HepG2 (cell line): Measurements from ENCODE around the gene CCDC6. TPM values are rescaled to one million over a fixed set of nuclear protein-coding genes. Genes with fewer than 3 reads are reported as not detected.

Experiments
- ATAC-seq: fragments of 200-7000 bp; cut with Tn5 transposase; 3 replicates; pipeline ENCODE4 v1.9.1; 2020; ENCODE audit warnings: mild to moderate bottlenecking, moderate library complexity
- BruUV-seq: library from RNA; stranded (reverse); fragments of 400-500 nt; replicated peaks from 2 replicates; lab custom pipeline; 2021; lab: Mats Ljungman, UMichigan
- CTCF ChIA-PET: fragments of 300-600 bp; formaldehyde crosslinking; extraction: SDS; loops from one replicate; lab custom pipeline; 2021; ENCODE audit warnings: low total read pairs, inconsistent platforms, low intra/inter-chr PET ratio; lab: Yijun Ruan, JAX
- POLR2A ChIA-PET: fragments of 350-600 bp; sonication (Branson Sonifier 250); formaldehyde crosslinking; loops from one replicate; lab custom pipeline; 2020; ENCODE audit warnings: antibody characterized with exemption, inconsistent platforms; lab: Yijun Ruan, JAX
- DNase-seq: peaks from one replicate; pipeline ENCODE4 v3.0.0-alpha.2; 2015; ENCODE audit warnings: low spot score
- FAIRE-seq: peaks from 3 replicates; lab custom pipeline; 2011; peaks lifted over from hg19 to GRCh38; lab: Jason Lieb, UNC
- H2AFZ ChIP-seq: one replicate; pipeline ENCODE4 v1.6.1; 2011; ENCODE audit warnings: low read length, inconsistent platforms
- H3K27ac ChIP-seq: fragments of 300-600 bp; 3 replicates; pipeline ENCODE4 v1.8.0; 2011; ENCODE audit warnings: mixed run types, mild to moderate bottlenecking, mixed read lengths, low read length, inconsistent platforms; ENCODE audit not compliant: insufficient read depth; ENCODE audit errors: extremely low read length
- H3K27me3 ChIP-seq, 2 experiments: fragments of 200-600 bp in 1 of 2; 2 replicates in 1 of 2; 3 replicates in 1 of 2; pipeline versions ENCODE4 v1.6.0 to v1.8.0; 2011; ENCODE audit warnings: low read length in 2 of 2, mild to moderate bottlenecking in 2 of 2, moderate library complexity in 2 of 2, inconsistent platforms in 1 of 2; ENCODE audit not compliant: insufficient read depth in 2 of 2, control insufficient read depth in 1 of 2
- H3K36me3 ChIP-seq, 2 experiments: fragments of 200-600 bp in 1 of 2; replicated peaks in 1 of 2; 2 replicates in 1 of 2; 3 replicates in 1 of 2; pipeline versions ENCODE4 v1.5.1 to v1.8.0; 2011; ENCODE audit warnings: low read length in 2 of 2, inconsistent platforms in 1 of 2; ENCODE audit not compliant: insufficient read depth in 2 of 2, control insufficient read depth in 1 of 2
- H3K4me1 ChIP-seq: 2 replicates; pipeline ENCODE4 v1.5.1; 2012; ENCODE audit warnings: low read length, inconsistent platforms; ENCODE audit not compliant: insufficient read depth
- H3K4me2 ChIP-seq: 2 replicates; pipeline ENCODE4 v1.6.0; 2011; ENCODE audit warnings: low read depth, low read length, inconsistent platforms
- H3K4me3 ChIP-seq, 3 experiments: fragments of 200-600 bp in 1 of 3; sonication (generic), shearing (Covaris generic) in 1 of 3; replicated peaks in 1 of 3; 2 replicates each; pipeline ENCODE4 v1.5.1; 2011 to 2016; ENCODE audit warnings: low read length in 3 of 3, inconsistent platforms in 2 of 3, low read depth in 2 of 3, mild to moderate bottlenecking in 2 of 3, control low read depth in 1 of 3, mixed read lengths in 1 of 3; ENCODE audit not compliant: insufficient read depth in 1 of 3
- H3K79me2 ChIP-seq: one replicate; pipeline ENCODE4 v1.6.1; 2011; ENCODE audit warnings: low read length, inconsistent platforms; ENCODE audit not compliant: insufficient read depth
- H3K9ac ChIP-seq: 2 replicates; pipeline ENCODE4 v1.6.0; 2011; ENCODE audit warnings: mild to moderate bottlenecking, low read depth, low read length, inconsistent platforms; ENCODE audit not compliant: insufficient read depth
- H3K9me3 ChIP-seq: 2 replicates; pipeline ENCODE4 v1.5.1; 2012; ENCODE audit warnings: mild to moderate bottlenecking, low read length
- H4K20me1 ChIP-seq: 2 replicates; pipeline ENCODE4 v1.6.0; 2011; ENCODE audit warnings: inconsistent platforms, mild to moderate bottlenecking, low read length, moderate library complexity; ENCODE audit not compliant: insufficient read depth
- CREB1 ChIP-seq, 2 experiments: fragments of 450-650 bp in 1 of 2; IDR thresholded peaks; 2 replicates each; pipeline ENCODE4 v1.6.1; 2016 to 2017; ENCODE audit warnings: control low read depth in 1 of 2, mild to moderate bottlenecking in 1 of 2, missing compliant biosample characterization in 1 of 2, missing genetic modification characterization in 1 of 2
- HNF4A ChIP-seq: sonication (generic); formaldehyde crosslinking; IDR thresholded peaks from 2 replicates; pipeline ENCODE4 v1.4.0; 2020; ENCODE audit warnings: missing genetic modification reagents
- JDP2 ChIP-seq: sonication (generic); formaldehyde crosslinking; IDR thresholded peaks from 2 replicates; pipeline ENCODE4 v1.8.1; 2022; ENCODE audit warnings: missing genetic modification reagents, borderline replicate concordance
- MAFF ChIP-seq: IDR thresholded peaks from 2 replicates; pipeline ENCODE4 v1.6.1; 2011; ENCODE audit warnings: low read depth, low read length, improper control_type of control experiment
- NR2F1 ChIP-seq, 2 experiments: fragments of 450-650 bp in 1 of 2; formaldehyde crosslinking in 1 of 2; IDR thresholded peaks; 2 replicates each; pipeline versions ENCODE4 v1.5.0 to v1.6.1; 2016 to 2020; ENCODE audit warnings: mild to moderate bottlenecking in 1 of 2, missing compliant biosample characterization in 1 of 2, missing genetic modification reagents in 1 of 2, moderate library complexity in 1 of 2
- POLR2AphosphoS5 ChIP-seq: IDR thresholded peaks from 2 replicates; pipeline ENCODE4 v1.6.1; 2012; ENCODE audit warnings: low read depth, low read length
- PRPF4 ChIP-seq: fragments of 200-400 bp; formaldehyde crosslinking; IDR thresholded peaks from 2 replicates; pipeline ENCODE4 v1.6.1; 2016; ENCODE audit warnings: low read length, low read depth; ENCODE audit not compliant: poor library complexity, severe bottlenecking
- RCOR2 ChIP-seq: IDR thresholded peaks from 2 replicates; pipeline ENCODE4 v1.6.1; 2016; ENCODE audit warnings: missing biosample characterization, missing genetic modification reagents
- ZMYM3 ChIP-seq: sonication (generic); formaldehyde crosslinking; IDR thresholded peaks from 2 replicates; pipeline ENCODE4 v1.5.1; 2020; ENCODE audit warnings: mild to moderate bottlenecking, missing genetic modification reagents
- ZNF7 ChIP-seq: IDR thresholded peaks from 2 replicates; pipeline ENCODE4 v1.6.1; 2016; ENCODE audit warnings: missing biosample characterization, missing genetic modification reagents
- ZNF75D ChIP-seq: sonication (generic); formaldehyde crosslinking; IDR thresholded peaks from 2 replicates; pipeline ENCODE4 v1.8.1; 2023; ENCODE audit warnings: missing genetic modification reagents, mild to moderate bottlenecking, borderline replicate concordance
- ZNF841 ChIP-seq: sonication (generic); formaldehyde crosslinking; IDR thresholded peaks from 2 replicates; pipeline ENCODE4 v1.8.1; 2023; ENCODE audit warnings: missing genetic modification reagents, borderline replicate concordance
- ZSCAN5A ChIP-seq: sonication (generic); formaldehyde crosslinking; IDR thresholded peaks from 2 replicates; pipeline ENCODE4 v1.8.0; 2022; ENCODE audit warnings: mild to moderate bottlenecking, missing genetic modification reagents, borderline replicate concordance
- WGBS: methylation state at CpG from one replicate; pipeline ENCODE4 v1.1.6; 2017; ENCODE audit warnings: low lambda C conversion rate; 5-methylcytosine and 5-hydroxymethylcytosine counted together
- in situ Hi-C: cut with HindIII; loops from 2 replicates; pipeline ENCODE4 v1.10.0; 2017; ENCODE audit warnings: low pct_unique_long_range_greater_than_20kb; ENCODE audit not compliant: extremely low pct_ligation_motif_present
- intact Hi-C: fragments of 100-400 bp; cut with micrococcal nuclease; formaldehyde crosslinking; loops from one replicate; pipeline ENCODE4 v1.10.0; 2022; ENCODE audit not compliant: unreplicated experiment
- polyA plus RNA-seq, 8 experiments: library from polyadenylated mRNA; depleted of rRNA in 3 of 8; stranded (reverse) in 7 of 8; unstranded in 1 of 8; fragments of >200 nt; fragmentation: Illumina TruSeq in 4 of 8; extraction: Trizol in 4 of 8; gene quantifications; 2 replicates each; pipeline versions ENCODE4 v1.2.1 to v1.2.3, GENCODE V29; 2011 to 2016; ENCODE audit warnings: low read depth in 4 of 8, missing spikeins in 1 of 8, mixed read lengths in 1 of 8; ENCODE audit not compliant: insufficient read depth in 1 of 8
- total RNA-seq, 5 experiments: library from RNA; depleted of rRNA; stranded (reverse); fragments of >200 nt; fragmentation: Illumina TruSeq; extraction: Trizol; gene quantifications; 2 replicates each; pipeline ENCODE4 v1.2.3, GENCODE V29; 2016; ENCODE audit warnings: low read depth in 1 of 5
- TF ChIP-seq, protein P1 (sequence below): sonication (generic); formaldehyde crosslinking; IDR thresholded peaks from 2 replicates; pipeline ENCODE4 v1.5.0; 2020; ENCODE audit warnings: mild to moderate bottlenecking, missing genetic modification reagents, borderline replicate concordance
- TF ChIP-seq, protein P2 (sequence below): sonication (generic); formaldehyde crosslinking; IDR thresholded peaks from 2 replicates; pipeline ENCODE4 v1.8.1; 2022; ENCODE audit warnings: mild to moderate bottlenecking, missing genetic modification reagents

The CCDC6 gene
- total and polyA plus RNA-seq, 2 of the 13 experiments (the other 11 are each of a cell fraction or from before 2014, with no cell fraction given) = 17.9 to 18.3 TPM

- no peak for FAIRE-seq
- no peak overlapping the region for H3K4me3 ChIP-seq
- in situ Hi-C loops (no loop called here), intact Hi-C loops (no loop called here)
- H3K9me3 ChIP-seq = no peaks in the 10 kb centered on the region
- H3K4me2 ChIP-seq = no peak overlapping the region
- H3K27me3 ChIP-seq = no peaks in the 10 kb centered on the region
- DNase-seq = no peak
- no peak for ATAC-seq
- H2AFZ ChIP-seq = no peak overlapping the region
- no peak overlapping the region for H3K9ac ChIP-seq
- POLR2A ChIA-PET = interaction anchor here (0.7 kb wide), 1 partner anchor 16 kb away, joined by 3 read pairs; no protein-coding TSS in a partner anchor
- peaks cover 1 to 5% of the 10 kb centered on the region in 2 experiments; a peak in 2 of 5 replicates for H3K36me3 ChIP-seq
- TF ChIP-seq RCOR2 (CRISPR knock-in tag) (no peak), ZSCAN5A (CRISPR knock-in tag) (no peak), CREB1 (IDR thresholded peaks at IDR 0.05) (no peak), CREB1 (CRISPR knock-in tag; IDR thresholded peaks at IDR 0.05) (no peak), MAFF (no peak), ZNF75D (CRISPR knock-in tag) (no peak), ZNF7 (CRISPR knock-in tag) (no peak), POLR2AphosphoS5 (no peak), JDP2 (CRISPR knock-in tag) (no peak), HNF4A (CRISPR knock-in tag) (no peak), ZNF841 (CRISPR knock-in tag) (no peak), ZMYM3 (CRISPR knock-in tag) (no peak), NR2F1 (CRISPR knock-in tag; IDR thresholded peaks at IDR 0.05) (no peak), PRPF4 (no peak)
- TF ChIP-seq, protein P1, sequence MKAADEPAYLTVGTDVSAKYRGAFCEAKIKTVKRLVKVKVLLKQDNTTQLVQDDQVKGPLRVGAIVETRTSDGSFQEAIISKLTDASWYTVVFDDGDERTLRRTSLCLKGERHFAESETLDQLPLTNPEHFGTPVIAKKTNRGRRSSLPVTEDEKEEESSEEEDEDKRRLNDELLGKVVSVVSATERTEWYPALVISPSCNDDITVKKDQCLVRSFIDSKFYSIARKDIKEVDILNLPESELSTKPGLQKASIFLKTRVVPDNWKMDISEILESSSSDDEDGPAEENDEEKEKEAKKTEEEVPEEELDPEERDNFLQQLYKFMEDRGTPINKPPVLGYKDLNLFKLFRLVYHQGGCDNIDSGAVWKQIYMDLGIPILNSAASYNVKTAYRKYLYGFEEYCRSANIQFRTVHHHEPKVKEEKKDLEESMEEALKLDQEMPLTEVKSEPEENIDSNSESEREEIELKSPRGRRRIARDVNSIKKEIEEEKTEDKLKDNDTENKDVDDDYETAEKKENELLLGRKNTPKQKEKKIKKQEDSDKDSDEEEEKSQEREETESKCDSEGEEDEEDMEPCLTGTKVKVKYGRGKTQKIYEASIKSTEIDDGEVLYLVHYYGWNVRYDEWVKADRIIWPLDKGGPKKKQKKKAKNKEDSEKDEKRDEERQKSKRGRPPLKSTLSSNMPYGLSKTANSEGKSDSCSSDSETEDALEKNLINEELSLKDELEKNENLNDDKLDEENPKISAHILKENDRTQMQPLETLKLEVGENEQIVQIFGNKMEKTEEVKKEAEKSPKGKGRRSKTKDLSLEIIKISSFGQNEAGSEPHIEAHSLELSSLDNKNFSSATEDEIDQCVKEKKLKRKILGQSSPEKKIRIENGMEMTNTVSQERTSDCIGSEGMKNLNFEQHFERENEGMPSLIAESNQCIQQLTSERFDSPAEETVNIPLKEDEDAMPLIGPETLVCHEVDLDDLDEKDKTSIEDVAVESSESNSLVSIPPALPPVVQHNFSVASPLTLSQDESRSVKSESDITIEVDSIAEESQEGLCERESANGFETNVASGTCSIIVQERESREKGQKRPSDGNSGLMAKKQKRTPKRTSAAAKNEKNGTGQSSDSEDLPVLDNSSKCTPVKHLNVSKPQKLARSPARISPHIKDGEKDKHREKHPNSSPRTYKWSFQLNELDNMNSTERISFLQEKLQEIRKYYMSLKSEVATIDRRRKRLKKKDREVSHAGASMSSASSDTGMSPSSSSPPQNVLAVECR (CRISPR knock-in tag) = no peak
- TF ChIP-seq, protein P2, sequence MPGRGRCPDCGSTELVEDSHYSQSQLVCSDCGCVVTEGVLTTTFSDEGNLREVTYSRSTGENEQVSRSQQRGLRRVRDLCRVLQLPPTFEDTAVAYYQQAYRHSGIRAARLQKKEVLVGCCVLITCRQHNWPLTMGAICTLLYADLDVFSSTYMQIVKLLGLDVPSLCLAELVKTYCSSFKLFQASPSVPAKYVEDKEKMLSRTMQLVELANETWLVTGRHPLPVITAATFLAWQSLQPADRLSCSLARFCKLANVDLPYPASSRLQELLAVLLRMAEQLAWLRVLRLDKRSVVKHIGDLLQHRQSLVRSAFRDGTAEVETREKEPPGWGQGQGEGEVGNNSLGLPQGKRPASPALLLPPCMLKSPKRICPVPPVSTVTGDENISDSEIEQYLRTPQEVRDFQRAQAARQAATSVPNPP (CRISPR knock-in tag) = no peak
- TF ChIP-seq, all 625 proteins: peak for 0
- Histone ChIP-seq H3K27ac (no peak overlapping the region), H3K79me2 (peaks cover 61% of the 10 kb centered on the region), H3K4me1 (peaks cover 9% of the 10 kb centered on the region), H4K20me1 (no peaks in the 10 kb centered on the region)
- WGBS = 84% methylated on average over 7 of the region's 8 CpGs
- BruUV-seq = no TSS peak
- CTCF ChIA-PET = no interaction called here
Observed at GRCh38 chr10:59885430-59886134, 20.8 kb downstream of the CCDC6 start.
